Kasumi-1 (cell line): ENCODE measurements around the gene JMJD6.
"Not testable (repeated sequence)": the region's sequence is repeated elsewhere in the genome, so short reads cannot be mapped to it uniquely, and the experiment has no call there.

Experiments
- DNase-seq, 2 experiments: peaks; one replicate each; lab custom pipeline; 2025; lab: John Stamatoyannopoulos, UW

The JMJD6 gene

GRCh38 chr17:76726231-76726775 is at the start of gene JMJD6:
Gene JMJD6 (minus strand): TSS chr17:76726606. CDS start chr17:76726475, 131 bp downstream.
- DNase-seq = peak; percentile 98 to 99

- DNase-seq = no peak
Measured at GRCh38 chr17:76775021-76775600, 48.7 kb upstream of the JMJD6 start.

GRCh38 chr17:76772842-76773525 is 46.6 kb upstream of the JMJD6 start:
- DNase-seq = peak; percentile 71

GRCh38 chr17:76758570-76758969 is 32.2 kb upstream of the JMJD6 start:
- DNase-seq = no peak

- no peak for DNase-seq
Measured at GRCh38 chr17:76757256-76757655, 30.9 kb upstream of the JMJD6 start.

- no peak for DNase-seq
Measured at GRCh38 chr17:76755285-76755684, 28.9 kb upstream of the JMJD6 start.

GRCh38 chr17:76753061-76753961 is 26.9 kb upstream of the JMJD6 start:
- DNase-seq = no peak

GRCh38 chr17:76752006-76752405 is 25.6 kb upstream of the JMJD6 start:
- DNase-seq = no peak

GRCh38 chr17:76751416-76751993 is 25.1 kb upstream of the JMJD6 start:
- no peak for DNase-seq

GRCh38 chr17:76748657-76749056 is 22.3 kb upstream of the JMJD6 start:
- no peak for DNase-seq

- DNase-seq = peak in 1 of 2 experiments; percentile 16
Measured at GRCh38 chr17:76747716-76748363, 21.4 kb upstream of the JMJD6 start.

GRCh38 chr17:76745785-76746184 is 19.4 kb upstream of the JMJD6 start:
- not testable (repeated sequence) for DNase-seq

GRCh38 chr17:76744747-76745146 is 18.3 kb upstream of the JMJD6 start:
- DNase-seq = no peak

- DNase-seq = no peak
Measured at GRCh38 chr17:76742958-76743357, 16.6 kb upstream of the JMJD6 start.

GRCh38 chr17:76740329-76741118 is 14.1 kb upstream of the JMJD6 start:
- DNase-seq = no peak

- DNase-seq = not testable (repeated sequence)
Measured at GRCh38 chr17:76739568-76740115, 13.2 kb upstream of the JMJD6 start.

GRCh38 chr17:76738468-76738850 is 12.1 kb upstream of the JMJD6 start:
- peak; percentile 32 to 59 for DNase-seq

- DNase-seq = peak; percentile 93 to 97
Measured at GRCh38 chr17:76737676-76738467, 11.5 kb upstream of the JMJD6 start, which contains the start of gene MFSD11. Gene MFSD11 (plus strand): TSS chr17:76738119. CDS start chr17:76738353, 234 bp downstream.

- DNase-seq = peak; percentile 100
Measured at GRCh38 chr17:76737082-76737675, 10.8 kb upstream of the JMJD6 start, which contains the start of gene SRSF2. Gene SRSF2 (minus strand): TSS chr17:76737331. CDS start chr17:76737160, 171 bp downstream.
